Transverse colon (tissue), 3 donors: ENCODE data around the gene SOCS3.

Experiments
- POLR2A ChIP-seq: fragments of 450-650 bp; IDR thresholded peaks from one replicate; pipeline ENCODE4 v1.6.1; 2016; ENCODE audit warnings: antibody characterized with exemption, mild to moderate bottlenecking, moderate library complexity
- TF ChIP-seq, protein P1 (sequence below), 5 experiments: fragments of 200-600 bp in 3 of 5; fragments of 450-650 bp in 2 of 5; sonication (generic) in 3 of 5; IDR thresholded peaks; 1 replicate in 2 of 5; 2 replicates in 3 of 5; pipeline ENCODE4 v1.5.1; 2016 to 2017; ENCODE audit warnings: antibody characterized with exemption in 5 of 5, inconsistent platforms in 3 of 5, mild to moderate bottlenecking in 2 of 5, moderate library complexity in 1 of 5

DNA sequence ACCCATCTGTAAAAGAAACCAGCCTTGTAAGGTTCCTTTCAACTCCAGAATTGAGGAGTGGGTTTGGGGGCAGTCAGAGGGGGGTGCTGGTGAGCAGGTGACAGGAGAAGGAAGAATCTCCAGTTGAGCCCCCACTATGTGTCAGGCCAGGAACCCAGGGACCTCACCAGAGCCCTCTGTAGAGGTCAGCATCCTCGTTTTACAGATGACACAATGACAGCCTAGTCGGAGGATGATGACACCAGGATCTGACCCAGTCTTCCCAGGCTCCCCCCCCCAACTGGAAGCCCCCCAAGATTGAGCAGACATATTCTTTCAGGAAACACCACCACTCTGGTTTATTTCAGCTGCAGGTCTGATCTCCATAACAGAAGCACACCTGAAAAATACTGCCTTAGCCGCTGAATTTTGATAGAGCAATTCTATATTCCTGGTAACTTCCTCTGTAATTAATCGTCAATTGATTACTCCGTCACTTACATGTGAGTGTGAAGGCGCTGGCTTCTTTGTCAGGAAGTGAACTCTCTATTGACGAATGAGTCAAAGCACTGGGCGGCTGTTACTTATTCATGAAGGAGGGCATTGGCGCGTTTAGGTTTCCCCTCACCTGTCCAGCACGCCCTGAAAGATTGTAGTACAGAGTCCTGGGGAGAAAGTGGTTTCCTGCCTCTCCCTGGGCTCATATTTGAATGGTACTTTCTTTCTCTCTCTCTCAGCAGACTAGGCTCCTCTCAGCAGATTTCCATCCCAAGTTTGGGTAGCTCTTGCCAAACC lies 21.2 kb downstream of the SOCS3 start:
- TF ChIP-seq, protein P1, sequence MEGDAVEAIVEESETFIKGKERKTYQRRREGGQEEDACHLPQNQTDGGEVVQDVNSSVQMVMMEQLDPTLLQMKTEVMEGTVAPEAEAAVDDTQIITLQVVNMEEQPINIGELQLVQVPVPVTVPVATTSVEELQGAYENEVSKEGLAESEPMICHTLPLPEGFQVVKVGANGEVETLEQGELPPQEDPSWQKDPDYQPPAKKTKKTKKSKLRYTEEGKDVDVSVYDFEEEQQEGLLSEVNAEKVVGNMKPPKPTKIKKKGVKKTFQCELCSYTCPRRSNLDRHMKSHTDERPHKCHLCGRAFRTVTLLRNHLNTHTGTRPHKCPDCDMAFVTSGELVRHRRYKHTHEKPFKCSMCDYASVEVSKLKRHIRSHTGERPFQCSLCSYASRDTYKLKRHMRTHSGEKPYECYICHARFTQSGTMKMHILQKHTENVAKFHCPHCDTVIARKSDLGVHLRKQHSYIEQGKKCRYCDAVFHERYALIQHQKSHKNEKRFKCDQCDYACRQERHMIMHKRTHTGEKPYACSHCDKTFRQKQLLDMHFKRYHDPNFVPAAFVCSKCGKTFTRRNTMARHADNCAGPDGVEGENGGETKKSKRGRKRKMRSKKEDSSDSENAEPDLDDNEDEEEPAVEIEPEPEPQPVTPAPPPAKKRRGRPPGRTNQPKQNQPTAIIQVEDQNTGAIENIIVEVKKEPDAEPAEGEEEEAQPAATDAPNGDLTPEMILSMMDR (IDR thresholded peaks at IDR 0.05) = no peak
- TF ChIP-seq POLR2A = peak; percentile 28
